Measurements from ENCODE around the gene DRD3. TPM values are rescaled to one million over a fixed set of nuclear protein-coding genes. Genes with fewer than 3 reads are reported as not detected.

The DRD3 gene
- total and polyA plus RNA-seq, 2 of the 8 experiments (the other 6 are each of a cell fraction or from before 2014, with no cell fraction given): 0.32 to 1.3 TPM

GRCh38 chr3:114092151-114093015 is 86.5 kb downstream of the DRD3 start (continued):
- no peak for TF ChIP-seq BCL11A (IDR thresholded peaks at IDR 0.05; ENCODE audit: low read depth in 2 of 2, low read length in 2 of 2)
- TF ChIP-seq SIRT6 (IDR thresholded peaks at IDR 0.05; ENCODE audit: low read length): no peak
- TF ChIP-seq TEAD4 (IDR thresholded peaks at IDR 0.05; ENCODE audit: low read depth, low read length): no peak
- TF ChIP-seq ATF3 (IDR thresholded peaks at IDR 0.05; ENCODE audit: insufficient read depth, low read depth, low read length): no peak
- no peak for TF ChIP-seq RXRA (IDR thresholded peaks at IDR 0.05; ENCODE audit: insufficient read depth, low read depth, low read length)
- no peak for TF ChIP-seq HDAC6 (IDR thresholded peaks at IDR 0.05; ENCODE audit: low read depth, low read length)
- TF ChIP-seq MAX (IDR thresholded peaks at IDR 0.05): no peak
- no peak for TF ChIP-seq NRF1 (IDR thresholded peaks at IDR 0.05; ENCODE audit: low read depth, low read length)
